HepG2 (cell line): Measurements from ENCODE around the gene AP1G1.

ENCODE experiments used
- HOXA7 ChIP-seq: sonication (generic); formaldehyde crosslinking; IDR thresholded peaks from 2 replicates; pipeline ENCODE4 v1.8.1; 2022; ENCODE audit warnings: mild to moderate bottlenecking, missing genetic modification reagents, moderate library complexity
- IRF1 ChIP-seq: sonication (generic); formaldehyde crosslinking; IDR thresholded peaks from 2 replicates; pipeline ENCODE4 v1.4.0; 2020; ENCODE audit warnings: low read depth, mild to moderate bottlenecking, missing genetic modification reagents
- KMT2A ChIP-seq: sonication (generic); formaldehyde crosslinking; IDR thresholded peaks from 2 replicates; pipeline ENCODE4 v1.4.0; 2020; ENCODE audit warnings: missing genetic modification reagents
- STAT6 ChIP-seq: sonication (generic); formaldehyde crosslinking; IDR thresholded peaks from 2 replicates; pipeline ENCODE4 v1.4.0; 2020; ENCODE audit warnings: missing genetic modification reagents, mild to moderate bottlenecking, borderline replicate concordance

GRCh38 chr16:71784093-71784492, 24.5 kb downstream of the AP1G1 start:
- no peak for TF ChIP-seq KMT2A (CRISPR knock-in tag)
- TF ChIP-seq HOXA7 (CRISPR knock-in tag) = no peak
- TF ChIP-seq IRF1 (CRISPR knock-in tag) = no peak
- no peak for TF ChIP-seq STAT6 (CRISPR knock-in tag)
